T-cell (primary cell): ENCODE measurements around the gene SPECC1. TPM values are rescaled to one million over a fixed set of nuclear protein-coding genes. Genes with fewer than 3 reads are reported as not detected.

Source experiments
- ATAC-seq, 4 experiments: fragments of 200-7000 bp in 3 of 4; fragments of 150-1000 bp in 1 of 4; cut with Tn5 transposase; replicated peaks in 1 of 4; 1 replicate in 3 of 4; 2 replicates in 1 of 4; pipeline ENCODE4 v1.10.0; 2021; ENCODE audit warnings: moderate library complexity in 3 of 4, mild to moderate bottlenecking in 2 of 4, moderate number of reproducible peaks in 1 of 4
- CTCF ChIA-PET, 2 donors: fragments of 300-600 bp; sonication (Branson Sonifier 250); formaldehyde crosslinking; loops; one replicate each; lab custom pipeline; 2022; ENCODE audit warnings: antibody characterized with exemption in 2 of 2; lab: Charles Lee
- POLR2A ChIA-PET, 2 donors: fragments of 300-600 bp; sonication (Branson Sonifier 250); formaldehyde crosslinking; loops; one replicate each; lab custom pipeline; 2022; ENCODE audit warnings: antibody characterized with exemption in 2 of 2; lab: Charles Lee
- DNase-seq, 35 experiments: peaks; one replicate each; pipeline versions ENCODE4 v3.0.0 to v3.0.0-alpha.2; 2013 to 2023
- H3K27ac ChIP-seq: one replicate; pipeline ENCODE4 v1.5.1; 2013; ENCODE audit warnings: low read length
- H3K27me3 ChIP-seq, 2 experiments: replicated peaks in 1 of 2; 1 replicate in 1 of 2; 2 replicates in 1 of 2; pipeline versions ENCODE4 v1.6.1 to v1.7.0; 2013; ENCODE audit warnings: low read length in 1 of 2, mixed read lengths in 1 of 2; ENCODE audit not compliant: control insufficient read depth in 2 of 2, insufficient read depth in 2 of 2; ENCODE audit errors: extremely low read depth in 1 of 2
- H3K36me3 ChIP-seq, 2 donors: 1 replicate in 1 of 2; 2 replicates in 1 of 2; pipeline versions ENCODE4 v1.6.1 to v1.7.0; 2013; ENCODE audit warnings: low read length in 1 of 2; ENCODE audit not compliant: control insufficient read depth in 2 of 2, insufficient read depth in 1 of 2; ENCODE audit errors: extremely low read depth in 1 of 2
- H3K4me1 ChIP-seq, 2 experiments: 1 replicate in 1 of 2; 2 replicates in 1 of 2; pipeline versions ENCODE4 v1.6.1 to v1.7.0; 2013; ENCODE audit warnings: low read length in 2 of 2, mixed read lengths in 1 of 2; ENCODE audit not compliant: insufficient read depth in 2 of 2, control insufficient read depth in 1 of 2; ENCODE audit errors: extremely low read depth in 1 of 2
- H3K4me3 ChIP-seq, 2 donors: 1 replicate in 1 of 2; 2 replicates in 1 of 2; pipeline versions ENCODE4 v1.5.1 to v1.7.0; 2013; ENCODE audit warnings: mild to moderate bottlenecking in 2 of 2, low read length in 1 of 2, moderate library complexity in 1 of 2; ENCODE audit not compliant: control insufficient read depth in 1 of 2; ENCODE audit errors: extremely low read depth in 1 of 2
- H3K9me3 ChIP-seq: 2 replicates; pipeline ENCODE4 v1.7.0; 2013
- H3K27ac Mint-ChIP-seq, 2 donors: one replicate each; pipeline ENCODE4 v1.8.0; 2020 to 2021; ENCODE audit warnings: mild to moderate bottlenecking in 2 of 2, mixed read lengths in 2 of 2
- H3K27me3 Mint-ChIP-seq, 2 donors: one replicate each; pipeline ENCODE4 v1.8.0; 2021 to 2022; ENCODE audit warnings: mixed read lengths in 2 of 2
- H3K36me3 Mint-ChIP-seq: one replicate; pipeline ENCODE4 v1.8.0; 2021; ENCODE audit warnings: mixed read lengths
- H3K4me1 Mint-ChIP-seq, 3 donors: one replicate each; pipeline ENCODE4 v1.8.0; 2020 to 2022; ENCODE audit warnings: mixed read lengths in 3 of 3, mild to moderate bottlenecking in 1 of 3
- H3K4me3 Mint-ChIP-seq, 3 donors: one replicate each; pipeline ENCODE4 v1.8.0; 2020 to 2022; ENCODE audit warnings: mild to moderate bottlenecking in 3 of 3, mixed read lengths in 3 of 3, moderate library complexity in 3 of 3
- H3K9me3 Mint-ChIP-seq, 3 donors: one replicate each; pipeline ENCODE4 v1.8.0; 2020 to 2022; ENCODE audit warnings: mixed read lengths in 3 of 3
- WGBS: methylation state at CpG from one replicate; pipeline ENCODE4 v1.1.5; 2013; ENCODE audit warnings: missing lambda C conversion rate; ENCODE audit not compliant: insufficient coverage; 5-methylcytosine and 5-hydroxymethylcytosine counted together
- total RNA-seq, 35 experiments: library from RNA in 6 of 35; stranded (reverse) in 6 of 35; fragments of 120-200 nt in 1 of 35; gene quantifications; one replicate each; pipeline versions ENCODE4 v1.2.1 to v1.2.4 and lab custom pipeline; 2013 to 2026

SPECC1 gene
- total RNA-seq, 5 donors from 2014 or later (not counting 1 experiment from before 2014, with no cell fraction given): 3.9 to 12.9 (median 6.0) TPM

- WGBS: no CpG with 5 or more reads among the region's 2 CpGs
- no peak for ATAC-seq
These were observed 175.0 kb downstream of the SPECC1 start for GRCh38 chr17:20184181-20184580.

DNA sequence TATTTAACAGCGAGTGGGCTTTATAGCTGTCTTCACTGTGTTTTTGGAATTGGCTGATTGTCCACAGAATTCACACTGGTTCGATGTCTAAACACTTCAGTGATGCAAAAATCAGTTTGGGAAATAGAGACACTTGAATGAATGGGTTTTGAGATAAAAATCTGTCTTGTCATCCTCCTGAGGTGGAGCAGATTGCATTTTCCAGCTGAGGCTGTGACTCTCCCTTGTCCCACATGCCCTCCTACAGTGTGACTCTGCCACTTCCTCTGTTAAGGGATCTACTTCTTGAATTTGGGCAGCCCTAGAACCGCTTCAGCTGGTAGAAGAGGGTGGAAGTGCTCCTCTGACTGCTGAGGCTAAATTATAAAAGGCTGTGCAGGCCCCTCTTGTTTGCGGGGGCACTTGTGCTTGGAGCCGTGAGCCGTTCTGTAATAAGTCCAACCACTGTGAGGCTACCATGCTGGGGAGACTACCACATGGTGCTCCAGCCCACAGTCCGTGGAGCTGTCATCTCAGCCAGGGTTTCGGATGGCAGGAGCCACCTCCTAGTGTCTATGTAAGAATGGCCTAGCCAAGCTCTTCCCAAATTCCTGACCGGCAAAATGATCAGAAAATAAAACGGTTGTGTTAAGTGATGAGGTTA lies 175.9 kb downstream of the SPECC1 start:
- Mint-ChIP-seq H3K4me1 (no peaks in the 10 kb centered on the region), H3K27ac (no peak overlapping the region)
- CTCF ChIA-PET: no interaction called here

More at GRCh38 chr17:20184181-20184580, 175.0 kb downstream of the SPECC1 start:
- no peak for DNase-seq
- H3K4me3 ChIP-seq: no peak overlapping the region
- POLR2A ChIA-PET: no interaction called here
- no peaks in the 10 kb centered on the region for H3K4me1 Mint-ChIP-seq
- H3K9me3 Mint-ChIP-seq: no peaks in the 10 kb centered on the region
- H3K4me1 ChIP-seq: no peaks in the 10 kb centered on the region
- H3K36me3 ChIP-seq: no peaks in the 10 kb centered on the region
- H3K27ac ChIP-seq: no peak overlapping the region
- H3K27me3 Mint-ChIP-seq: peaks cover 4 to 7% of the 10 kb centered on the region in 2 donors
- CTCF ChIA-PET: no interaction called here
- no peaks in the 10 kb centered on the region for H3K9me3 ChIP-seq
- H3K27me3 ChIP-seq: no peaks in the 10 kb centered on the region
- no peak overlapping the region for H3K4me3 Mint-ChIP-seq
- no peak overlapping the region for H3K27ac Mint-ChIP-seq
- no peaks in the 10 kb centered on the region for H3K36me3 Mint-ChIP-seq

GRCh38 chr17:20187049-20187448 lies 177.9 kb downstream of the SPECC1 start:
- peaks cover 0 to 4% of the 10 kb centered on the region in 2 donors for H3K27me3 Mint-ChIP-seq
- CTCF ChIA-PET: no interaction called here
- no peaks in the 10 kb centered on the region for H3K36me3 ChIP-seq
- POLR2A ChIA-PET: interaction anchor here in 1 of 2 donors (0.6 kb wide), 1 partner anchor 11 kb away, joined by 3 read pairs; no protein-coding TSS in a partner anchor
- ATAC-seq: no peak
- no peaks in the 10 kb centered on the region for H3K4me1 ChIP-seq
- H3K4me1 Mint-ChIP-seq: no peaks in the 10 kb centered on the region
- no peak overlapping the region for H3K27ac Mint-ChIP-seq
- no peak for DNase-seq
- WGBS: 75% methylated on average over 2 of the region's 4 CpGs
- no peaks in the 10 kb centered on the region for H3K27me3 ChIP-seq
- H3K4me3 ChIP-seq: no peak overlapping the region
- H3K9me3 Mint-ChIP-seq: no peaks in the 10 kb centered on the region
- no peak overlapping the region for H3K27ac ChIP-seq
- H3K4me3 Mint-ChIP-seq: no peak overlapping the region
- H3K9me3 ChIP-seq: no peaks in the 10 kb centered on the region
- no peaks in the 10 kb centered on the region for H3K36me3 Mint-ChIP-seq

More for the DNA sequence above, 175.9 kb downstream of the SPECC1 start:
- Mint-ChIP-seq H3K36me3 (no peaks in the 10 kb centered on the region), H3K9me3 (no peaks in the 10 kb centered on the region), H3K4me3 (no peak overlapping the region), H3K27me3 (peaks cover 0 to 4% of the 10 kb centered on the region in 2 donors)
- POLR2A ChIA-PET: no interaction called here
- Histone ChIP-seq H3K36me3 (no peaks in the 10 kb centered on the region), H3K4me3 (no peak overlapping the region), H3K4me1 (no peaks in the 10 kb centered on the region), H3K27me3 (no peaks in the 10 kb centered on the region), H3K9me3 (no peaks in the 10 kb centered on the region), H3K27ac (no peak overlapping the region)
- DNase-seq (no peak), ATAC-seq (no peak)
- 81% methylated on average over 10 of the region's 10 CpGs for WGBS

DNA sequence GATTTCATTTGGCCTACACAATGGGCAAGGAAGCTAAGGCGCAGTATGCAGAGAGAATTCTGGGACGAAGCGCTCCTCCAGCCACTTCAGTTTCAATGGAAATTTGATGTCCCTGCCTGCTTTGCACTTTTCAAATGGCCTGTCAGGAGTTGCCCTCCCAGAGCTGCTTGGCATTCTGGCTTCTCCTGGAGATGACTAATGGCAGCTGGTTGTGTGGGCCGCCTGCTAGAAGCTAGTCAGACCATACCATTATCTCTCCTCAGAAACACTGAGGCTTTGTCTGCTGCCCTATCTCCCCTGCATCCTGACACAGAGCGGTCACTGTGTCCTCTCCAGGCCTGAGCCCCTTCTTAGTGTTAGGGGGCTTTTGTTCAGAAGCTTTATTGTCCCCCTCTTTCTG lies 180.1 kb downstream of the SPECC1 start:
- ChIA-PET CTCF (no interaction called here), POLR2A (no interaction called here)
- no peak for ATAC-seq
- Mint-ChIP-seq H3K4me1 (no peaks in the 10 kb centered on the region), H3K4me3 (no peak overlapping the region), H3K9me3 (no peaks in the 10 kb centered on the region), H3K27me3 (no peaks in the 10 kb centered on the region), H3K27ac (no peak overlapping the region), H3K36me3 (no peaks in the 10 kb centered on the region)
- Histone ChIP-seq H3K36me3 (no peaks in the 10 kb centered on the region), H3K27ac (no peak overlapping the region), H3K4me1 (no peaks in the 10 kb centered on the region), H3K9me3 (no peaks in the 10 kb centered on the region), H3K4me3 (no peak overlapping the region), H3K27me3 (no peaks in the 10 kb centered on the region)
- no peak for DNase-seq
- 100% methylated on average over 2 of the region's 5 CpGs for WGBS

DNA sequence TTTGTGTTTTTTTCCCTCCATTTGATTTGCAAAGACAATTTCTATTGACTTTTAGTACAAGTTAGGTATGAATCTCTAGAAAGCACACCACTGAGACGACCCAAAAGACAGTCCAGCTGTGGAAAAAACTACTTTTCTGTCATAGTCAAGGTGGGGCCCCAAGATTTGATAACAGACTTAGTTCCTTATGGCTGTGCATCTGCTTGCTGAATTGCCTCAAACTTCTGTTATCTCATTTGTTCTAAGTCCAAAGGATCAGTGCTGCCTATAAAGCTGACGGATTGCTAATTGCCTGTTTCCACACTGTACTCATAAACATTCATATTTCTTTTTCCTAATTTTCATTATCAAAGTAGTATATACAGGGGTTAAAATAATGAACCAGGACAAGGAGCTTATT lies 180.8 kb downstream of the SPECC1 start:
- H3K9me3 ChIP-seq: no peaks in the 10 kb centered on the region
- ChIA-PET POLR2A (no interaction called here), CTCF (no interaction called here)
- WGBS: no CpG with 5 or more reads among the region's 2 CpGs
- H3K9me3 Mint-ChIP-seq: no peaks in the 10 kb centered on the region
- no peak overlapping the region for H3K27ac ChIP-seq
- H3K4me3 ChIP-seq: no peak overlapping the region
- H3K27me3 ChIP-seq: no peaks in the 10 kb centered on the region
- no peaks in the 10 kb centered on the region for H3K4me1 Mint-ChIP-seq
- H3K27me3 Mint-ChIP-seq: no peaks in the 10 kb centered on the region
- no peak for ATAC-seq
- no peak overlapping the region for H3K4me3 Mint-ChIP-seq
- peaks cover 2% of the 10 kb centered on the region for H3K36me3 Mint-ChIP-seq
- no peak overlapping the region for H3K27ac Mint-ChIP-seq
- H3K36me3 ChIP-seq: no peaks in the 10 kb centered on the region
- DNase-seq: no peak
- H3K4me1 ChIP-seq: no peaks in the 10 kb centered on the region

GRCh38 chr17:20190605-20191004 lies 181.4 kb downstream of the SPECC1 start:
- Histone ChIP-seq H3K4me3 (no peak overlapping the region), H3K4me1 (no peaks in the 10 kb centered on the region), H3K27ac (no peak overlapping the region), H3K27me3 (no peaks in the 10 kb centered on the region), H3K9me3 (no peaks in the 10 kb centered on the region), H3K36me3 (no peaks in the 10 kb centered on the region)
- 100% methylated on average over 1 of the region's 3 CpGs for WGBS
- ATAC-seq: no peak
- no peak for DNase-seq
- Mint-ChIP-seq H3K4me3 (no peak overlapping the region), H3K4me1 (no peaks in the 10 kb centered on the region), H3K27ac (no peak overlapping the region), H3K9me3 (no peaks in the 10 kb centered on the region), H3K27me3 (no peaks in the 10 kb centered on the region), H3K36me3 (peaks cover 2% of the 10 kb centered on the region)
- CTCF ChIA-PET: no interaction called here
- POLR2A ChIA-PET: interaction anchor here in 1 of 2 donors (0.6 kb wide), 1 partner anchor 547 kb away, joined by 3 read pairs; no protein-coding TSS in a partner anchor
